ENCODE results near the gene KLLN. TPM values are rescaled to one million over a fixed set of nuclear protein-coding genes. Genes with fewer than 3 reads are reported as not detected.
"Not testable (repeated sequence)": the region's sequence is repeated elsewhere in the genome, so short reads cannot be mapped to it uniquely, and the experiment has no call there.

The KLLN gene
- total and polyA plus RNA-seq, 9 of the 15 experiments (the other 6 are each of a cell fraction or from before 2014, with no cell fraction given) = 0.07 to 0.40 (median 0.25) TPM

GRCh38 chr10:87881373-87882059, 18.2 kb upstream of the KLLN start:
- H3K4me3 ChIP-seq; ATAC-seq; CTCF ChIA-PET (ENCODE audit: low intra/inter-chr PET ratio); H3K9me3 ChIP-seq (replicated peaks; ENCODE audit: control insufficient read depth, insufficient read depth, low read depth, low read length); H3K36me3 ChIP-seq (ENCODE audit: control insufficient read depth, insufficient read depth, low read length); H3K4me2 ChIP-seq (ENCODE audit: insufficient read depth, low read length); DNase-seq (ENCODE audit: extremely low read depth in 1 of 4, low spot score in 3 of 4); H3K27ac ChIP-seq (ENCODE audit: extremely low read depth, low read depth, low read length); H3K4me1 ChIP-seq (replicated peaks in 1 of 2; ENCODE audit: control insufficient read depth in 2 of 2, insufficient read depth in 2 of 2, low read length in 2 of 2); FAIRE-seq; H3K9ac ChIP-seq (ENCODE audit: insufficient read depth in 1 of 2, low read depth in 2 of 2, low read length in 2 of 2); in situ Hi-C loops (cut with MboI); BruUV-seq (replicated peaks); H3K9me1 ChIP-seq (ENCODE audit: control insufficient read depth, insufficient read depth, low read length); H4K20me1 ChIP-seq (replicated peaks; ENCODE audit: control insufficient read depth, insufficient read depth, low read length); H2AFZ ChIP-seq (ENCODE audit: low read depth, low read length); H3K27me3 ChIP-seq (ENCODE audit: control insufficient read depth in 2 of 2, insufficient read depth in 2 of 2, low read length in 2 of 2); intact Hi-C loops (cut with micrococcal nuclease): not testable (repeated sequence)
- POLR2A ChIA-PET = interaction anchor here (0.6 kb wide), 1 partner anchor 84 kb away, joined by 3 read pairs; no protein-coding TSS in a partner anchor
- H3K79me2 ChIP-seq (ENCODE audit: control insufficient read depth, insufficient read depth, low read length) = peaks cover 55% of the 10 kb centered on the region
- TF ChIP-seq HDAC2 (IDR thresholded peaks at IDR 0.05) = 0 out of 2 replicates have a peak, but pooled peaks have one; percentile 17
- TF ChIP-seq KDM1A (IDR thresholded peaks at IDR 0.05) = peak; percentile 24 to 50; a peak in 2 of 4 replicates
- peak; percentile 86 for TF ChIP-seq ZNF146 (CRISPR knock-in tag; IDR thresholded peaks at IDR 0.05; ENCODE audit: unreplicated experiment)
- peak; percentile 65; the same call in 1 of the 2 replicates for TF ChIP-seq BCOR (IDR thresholded peaks at IDR 0.05)
- WGBS (ENCODE audit: insufficient coverage, low coverage, missing lambda C conversion rate) = 100% methylated on average over 5 of the region's 5 CpGs

- CTCF ChIA-PET (ENCODE audit: low intra/inter-chr PET ratio) = no interaction called here
- Histone ChIP-seq H3K4me1 (replicated peaks in 1 of 2; ENCODE audit: control insufficient read depth in 2 of 2, insufficient read depth in 2 of 2, low read length in 2 of 2) (no peaks in the 10 kb centered on the region; a peak in 1 of 5 replicates), H3K79me2 (ENCODE audit: control insufficient read depth, insufficient read depth, low read length) (peaks cover 67% of the 10 kb centered on the region), H3K9me3 (replicated peaks; ENCODE audit: control insufficient read depth, insufficient read depth, low read depth, low read length) (no peaks in the 10 kb centered on the region), H3K36me3 (ENCODE audit: control insufficient read depth, insufficient read depth, low read length) (peaks cover 2% of the 10 kb centered on the region; the same call in 1 of the 3 replicates), H3K27ac (ENCODE audit: extremely low read depth, low read depth, low read length) (peak overlapping the region; percentile 73; the same call in 2 of the 3 replicates), H3K4me2 (ENCODE audit: insufficient read depth, low read length) (no peak overlapping the region), H3K9me1 (ENCODE audit: control insufficient read depth, insufficient read depth, low read length) (no peaks in the 10 kb centered on the region), H3K4me3 (no peak overlapping the region), H3K9ac (ENCODE audit: insufficient read depth in 1 of 2, low read depth in 2 of 2, low read length in 2 of 2) (peak overlapping the region in 1 of 2 experiments; percentile 65; a peak in 2 of 4 replicates), H3K27me3 (ENCODE audit: control insufficient read depth in 2 of 2, insufficient read depth in 2 of 2, low read length in 2 of 2) (no peaks in the 10 kb centered on the region), H4K20me1 (replicated peaks; ENCODE audit: control insufficient read depth, insufficient read depth, low read length) (no peaks in the 10 kb centered on the region), H2AFZ (ENCODE audit: low read depth, low read length) (no peak overlapping the region)
- ATAC-seq (no peak), DNase-seq (ENCODE audit: extremely low read depth in 1 of 4, low spot score in 3 of 4) (no peak), FAIRE-seq (no peak)
- POLR2A ChIA-PET = no interaction called here
- no peak for TF ChIP-seq FOS (IDR thresholded peaks at IDR 0.05; ENCODE audit: extremely low read depth, insufficient read length)
- TF ChIP-seq ATF2 (CRISPR knock-in tag; IDR thresholded peaks at IDR 0.05) = no peak
- TF ChIP-seq NR3C1 (CRISPR knock-in tag; IDR thresholded peaks at IDR 0.05) = no peak
- no peak for TF ChIP-seq PHB (CRISPR knock-in tag; IDR thresholded peaks at IDR 0.05)
- TF ChIP-seq POLR3G (IDR thresholded peaks at IDR 0.05; ENCODE audit: extremely low read depth, insufficient read length, insufficient replicate concordance) = no peak
- TF ChIP-seq SIN3B (IDR thresholded peaks at IDR 0.05; ENCODE audit: low read depth) = no peak
- no TSS peak for BruUV-seq (replicated peaks)
- in situ Hi-C loops (cut with MboI) (no loop called here), intact Hi-C loops (cut with micrococcal nuclease) (no loop called here)
Measured at GRCh38 chr10:87880336-87880735, 17.0 kb upstream of the KLLN start.
